ENCODE measurements around the gene CD84.

CD84 gene

GRCh38 chr1:160567858-160568682 is 11.2 kb downstream of the CD84 start:
- TF ChIP-seq GATA2 (IDR thresholded peaks at IDR 0.05; ENCODE audit: low read depth, low read length) (no peak), GATA3 (IDR thresholded peaks at IDR 0.05; ENCODE audit: low read depth, low read length) (no peak)

GRCh38 chr1:160567341-160567740 is 12.0 kb downstream of the CD84 start:
- TF ChIP-seq GATA3 (IDR thresholded peaks at IDR 0.05; ENCODE audit: low read depth, low read length): no peak
- no peak for TF ChIP-seq GATA2 (IDR thresholded peaks at IDR 0.05; ENCODE audit: low read depth, low read length)

GRCh38 chr1:160565564-160565963 is 13.7 kb downstream of the CD84 start:
- TF ChIP-seq GATA3 (IDR thresholded peaks at IDR 0.05; ENCODE audit: low read depth, low read length): no peak

GRCh38 chr1:160560806-160561205 is 18.5 kb downstream of the CD84 start:
- TF ChIP-seq GATA2 (IDR thresholded peaks at IDR 0.05; ENCODE audit: low read depth, low read length) (no peak), GATA3 (IDR thresholded peaks at IDR 0.05; ENCODE audit: low read depth, low read length) (no peak)

- no peak for TF ChIP-seq GATA2 (IDR thresholded peaks at IDR 0.05; ENCODE audit: low read depth, low read length)
- no peak for TF ChIP-seq GATA3 (IDR thresholded peaks at IDR 0.05; ENCODE audit: low read depth, low read length)
These were observed 19.1 kb downstream of the CD84 start for GRCh38 chr1:160560045-160560705.

- TF ChIP-seq GATA3 (IDR thresholded peaks at IDR 0.05; ENCODE audit: low read depth, low read length) (no peak), GATA2 (IDR thresholded peaks at IDR 0.05; ENCODE audit: low read depth, low read length) (no peak)
These were observed 20.5 kb downstream of the CD84 start for GRCh38 chr1:160558660-160559380.

GRCh38 chr1:160553778-160554177 is 25.5 kb downstream of the CD84 start:
- TF ChIP-seq GATA3 (IDR thresholded peaks at IDR 0.05; ENCODE audit: low read depth, low read length) (no peak), GATA2 (IDR thresholded peaks at IDR 0.05; ENCODE audit: low read depth, low read length) (no peak)

- no peak for TF ChIP-seq GATA3 (IDR thresholded peaks at IDR 0.05; ENCODE audit: low read depth, low read length)
- TF ChIP-seq GATA2 (IDR thresholded peaks at IDR 0.05; ENCODE audit: low read depth, low read length): no peak
These were observed 26.9 kb downstream of the CD84 start for GRCh38 chr1:160552425-160552824.

GRCh38 chr1:160550572-160551034 is 28.7 kb downstream of the CD84 start:
- TF ChIP-seq GATA3 (IDR thresholded peaks at IDR 0.05; ENCODE audit: low read depth, low read length): no peak
- TF ChIP-seq GATA2 (IDR thresholded peaks at IDR 0.05; ENCODE audit: low read depth, low read length): no peak

- TF ChIP-seq GATA3 (IDR thresholded peaks at IDR 0.05; ENCODE audit: low read depth, low read length): no peak
- no peak for TF ChIP-seq GATA2 (IDR thresholded peaks at IDR 0.05; ENCODE audit: low read depth, low read length)
These were observed 29.7 kb downstream of the CD84 start for GRCh38 chr1:160549665-160550006.

- TF ChIP-seq GATA3 (IDR thresholded peaks at IDR 0.05; ENCODE audit: low read depth, low read length) (no peak), GATA2 (IDR thresholded peaks at IDR 0.05; ENCODE audit: low read depth, low read length) (no peak)
These were observed 30.2 kb downstream of the CD84 start for GRCh38 chr1:160548960-160549664.

- TF ChIP-seq GATA3 (IDR thresholded peaks at IDR 0.05; ENCODE audit: low read depth, low read length): no peak
- no peak for TF ChIP-seq GATA2 (IDR thresholded peaks at IDR 0.05; ENCODE audit: low read depth, low read length)
These were observed 31.1 kb downstream of the CD84 start for GRCh38 chr1:160548183-160548582.

GRCh38 chr1:160547422-160547821 is 31.9 kb downstream of the CD84 start:
- TF ChIP-seq GATA2 (IDR thresholded peaks at IDR 0.05; ENCODE audit: low read depth, low read length) (no peak), GATA3 (IDR thresholded peaks at IDR 0.05; ENCODE audit: low read depth, low read length) (no peak)

GRCh38 chr1:160546942-160547341 is 32.4 kb downstream of the CD84 start:
- TF ChIP-seq GATA2 (IDR thresholded peaks at IDR 0.05; ENCODE audit: low read depth, low read length): no peak
- no peak for TF ChIP-seq GATA3 (IDR thresholded peaks at IDR 0.05; ENCODE audit: low read depth, low read length)
